ENCODE data around the gene UST. TPM values are rescaled to one million over a fixed set of nuclear protein-coding genes. Genes with fewer than 3 reads are reported as not detected.
"Not testable (repeated sequence)": the region's sequence is repeated elsewhere in the genome, so short reads cannot be mapped to it uniquely, and the experiment has no call there.

UST gene
- total RNA-seq, 1 donor from 2014 or later = 3.0 TPM

DNA sequence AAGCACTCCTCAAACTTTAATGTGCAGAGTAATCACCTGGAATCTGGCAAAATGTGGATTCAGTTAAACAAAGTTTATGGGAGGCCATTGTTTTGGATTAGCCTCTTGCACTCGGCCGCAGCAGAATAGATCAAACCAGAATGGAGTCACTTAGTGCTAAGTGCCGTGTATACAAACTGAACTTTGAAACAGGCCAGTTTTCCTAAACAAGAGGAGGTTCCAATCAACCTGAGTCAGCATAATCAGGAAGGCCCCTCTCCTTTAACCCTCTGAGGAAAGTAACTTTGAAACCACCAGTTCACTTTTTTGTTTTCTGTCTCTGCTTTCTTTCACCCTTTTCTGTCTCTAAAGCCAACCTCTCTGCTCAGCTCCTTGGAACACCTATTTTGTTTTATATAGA lies 92.2 kb downstream of the UST start:
- no peak for ATAC-seq

GRCh38 chr6:148840256-148840655 lies 93.4 kb downstream of the UST start:
- no peak for ATAC-seq

GRCh38 chr6:148842296-148843019 lies 95.6 kb downstream of the UST start:
- no peak for ATAC-seq

DNA sequence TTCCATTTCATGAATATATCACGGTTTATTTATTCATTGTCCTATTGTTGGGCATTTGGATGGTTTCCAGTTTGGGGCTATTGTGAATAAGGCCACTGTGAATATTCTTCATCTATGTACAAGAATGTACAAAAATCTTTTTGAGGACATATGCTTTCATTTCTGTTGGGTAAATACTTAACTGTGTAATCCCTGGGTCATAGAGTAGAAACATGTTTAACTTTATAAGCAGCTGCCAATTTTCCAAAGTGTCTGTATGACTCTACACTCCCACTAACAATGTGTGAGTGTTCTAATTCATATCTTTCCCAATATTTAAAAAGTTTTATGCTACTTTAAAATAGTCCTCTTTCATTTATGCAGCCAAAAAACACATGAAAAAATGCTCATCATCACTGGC lies 98.6 kb downstream of the UST start:
- no peak for ATAC-seq

GRCh38 chr6:148846778-148847761 lies 100.2 kb downstream of the UST start:
- no peak for ATAC-seq

DNA sequence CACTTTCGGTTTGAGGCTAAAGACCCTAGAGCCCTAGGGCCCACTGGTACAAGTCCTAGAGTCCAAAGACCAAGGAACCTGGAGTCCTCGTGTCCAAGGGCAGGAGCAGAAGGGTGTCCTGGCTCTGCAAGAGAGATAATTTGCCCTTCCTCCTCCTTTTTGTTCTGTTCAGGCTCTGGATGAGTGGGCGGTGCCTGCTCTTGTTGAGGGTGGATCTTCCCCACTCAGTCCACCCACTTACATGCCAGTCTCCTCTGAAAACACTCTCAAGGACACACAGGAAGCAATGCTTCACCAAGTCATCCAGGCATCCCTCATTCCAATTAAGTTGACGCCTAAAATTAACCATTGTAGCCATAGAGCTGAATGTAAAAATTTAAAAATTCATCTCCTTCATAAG lies 102.1 kb downstream of the UST start:
- ATAC-seq = no peak

GRCh38 chr6:148849449-148849848 lies 102.6 kb downstream of the UST start:
- not testable (repeated sequence) for ATAC-seq

- ATAC-seq = no peak
Observed at GRCh38 chr6:148850964-148851363, 104.1 kb downstream of the UST start.

DNA sequence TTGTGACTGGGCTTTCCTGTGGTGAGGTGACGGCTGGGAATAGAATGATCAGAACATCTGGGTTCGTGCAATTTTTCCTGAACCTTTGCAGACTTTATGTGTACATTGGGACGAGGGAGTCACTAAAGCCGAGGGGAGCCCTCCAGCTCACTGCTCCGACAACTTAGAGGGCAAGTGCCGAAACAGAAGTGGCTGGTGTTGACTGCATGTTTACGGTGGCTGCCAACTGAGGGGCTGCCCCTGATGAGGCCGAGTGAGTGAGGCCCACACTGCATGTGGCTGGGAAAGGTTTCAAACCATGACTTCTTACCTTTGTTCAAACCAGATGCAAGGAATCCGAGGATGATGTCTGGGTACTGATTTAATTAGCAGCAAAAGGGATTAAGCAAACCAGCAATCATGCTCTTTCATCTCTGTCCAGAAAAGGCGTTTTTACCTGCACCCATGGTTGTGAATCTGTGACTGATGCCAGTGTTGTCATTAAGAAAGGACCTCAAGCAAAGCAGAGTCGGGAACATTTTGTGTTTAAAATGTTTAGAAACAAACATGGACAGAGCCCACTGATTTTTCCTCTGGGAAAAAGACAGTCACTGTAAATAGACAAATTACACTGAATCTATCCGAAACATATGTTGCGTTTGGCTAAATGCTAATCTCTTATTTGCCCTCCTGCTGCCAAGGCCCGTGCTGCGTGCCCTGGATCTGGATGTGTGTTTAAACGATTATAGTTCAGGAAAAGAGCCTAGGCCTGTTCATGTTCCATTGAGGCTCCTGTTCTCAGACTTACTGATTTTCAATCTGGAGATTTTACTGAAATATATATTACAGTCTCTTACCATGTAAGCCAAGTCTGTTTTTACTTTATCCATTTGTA lies 105.1 kb downstream of the UST start:
- no peak for ATAC-seq

- ATAC-seq = no peak
Observed at GRCh38 chr6:148852688-148853087, 105.9 kb downstream of the UST start.

GRCh38 chr6:148853113-148853512 lies 106.3 kb downstream of the UST start:
- not testable (repeated sequence) for ATAC-seq

GRCh38 chr6:148854096-148854495 lies 107.3 kb downstream of the UST start:
- ATAC-seq = peak; percentile 83

DNA sequence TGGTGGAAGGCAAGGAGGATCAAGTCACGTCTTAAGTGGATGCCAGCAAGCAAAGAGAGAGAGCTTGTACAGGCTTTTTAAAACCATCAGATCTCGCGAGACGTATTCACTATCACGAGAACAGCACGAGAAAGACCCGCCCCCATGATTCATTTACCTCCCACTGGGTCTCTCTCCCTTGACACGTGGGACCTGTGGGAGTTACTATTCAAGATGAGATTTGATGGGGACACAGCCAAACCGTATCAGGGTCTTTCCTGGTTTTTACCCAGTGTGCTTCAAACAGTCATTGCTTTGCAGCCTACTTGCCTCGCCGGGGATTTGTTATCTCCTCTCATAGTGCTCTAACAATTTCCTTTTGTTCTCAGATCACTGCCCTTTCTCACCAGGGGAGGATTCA lies 108.2 kb downstream of the UST start:
- ATAC-seq = no peak

DNA sequence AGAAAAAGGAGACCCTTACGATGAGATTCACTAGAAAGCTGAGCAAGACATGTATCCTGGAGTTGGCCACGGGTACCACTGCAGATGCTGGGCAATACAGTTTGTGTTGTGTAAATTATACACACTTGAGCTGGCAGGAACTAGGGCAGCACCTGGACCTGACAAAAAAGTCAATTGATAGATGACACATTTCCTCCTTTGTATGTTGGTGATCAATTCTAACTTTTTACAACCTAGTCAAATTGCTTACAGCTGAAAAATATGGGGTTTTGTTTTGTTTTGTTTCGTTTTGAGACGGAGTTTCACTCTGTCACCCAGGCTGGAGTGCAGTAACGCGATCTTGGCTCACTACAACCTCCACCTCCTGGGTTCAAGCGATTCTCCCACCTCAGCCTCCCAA lies 108.9 kb downstream of the UST start:
- ATAC-seq = no peak

GRCh38 chr6:148857798-148858390 lies 111.1 kb downstream of the UST start:
- peak; percentile 62 for ATAC-seq

- ATAC-seq = not testable (repeated sequence)
Observed at GRCh38 chr6:148864132-148864531, 117.3 kb downstream of the UST start.

DNA sequence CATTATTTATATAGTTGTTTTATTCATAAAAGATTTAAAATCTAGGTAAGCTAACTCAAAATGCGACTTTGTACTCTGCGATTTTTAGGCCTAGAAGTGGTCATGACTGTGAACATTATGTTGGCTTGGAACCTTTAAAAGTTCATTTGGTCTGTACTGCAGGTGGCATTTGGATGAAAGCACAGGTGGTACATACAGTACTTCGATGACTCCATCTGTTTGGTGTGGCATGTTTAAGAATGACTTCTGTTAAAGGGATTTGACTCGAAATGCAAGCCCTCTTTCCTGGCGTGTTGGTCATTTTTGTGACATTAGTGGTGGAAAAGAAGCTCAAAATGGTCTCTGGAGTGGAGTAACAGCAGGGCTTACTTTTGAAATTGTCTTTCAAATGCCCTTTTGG lies 118.1 kb downstream of the UST start:
- ATAC-seq = no peak

DNA sequence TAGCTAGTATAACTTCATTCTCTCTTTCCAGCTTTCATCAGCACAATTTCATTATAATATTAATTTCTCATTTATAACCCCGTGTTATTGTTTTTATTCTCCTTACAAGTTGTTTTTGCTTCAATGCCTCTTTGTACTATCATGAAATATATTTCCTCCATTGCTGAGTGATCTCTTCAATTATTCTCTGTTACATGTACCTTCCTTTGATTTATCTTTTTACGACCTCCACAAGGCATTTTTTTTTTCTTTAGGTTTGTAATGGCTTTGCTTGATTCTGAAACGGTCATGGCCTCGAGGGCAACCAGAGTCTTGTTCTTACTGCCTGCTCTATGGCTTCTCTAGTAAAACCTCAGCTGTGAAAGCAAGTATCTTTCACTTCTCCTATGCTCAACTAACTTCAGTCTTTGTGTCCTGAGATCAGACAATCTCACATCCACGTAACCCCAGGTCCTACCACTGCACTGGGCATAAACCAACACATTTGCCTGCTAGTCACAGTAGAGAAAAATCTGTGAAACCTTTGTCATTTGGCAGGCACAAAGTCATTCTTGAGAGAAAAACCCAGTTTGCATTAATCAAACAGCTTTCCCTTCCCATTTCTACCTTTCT lies 119.9 kb downstream of the UST start:
- no peak for ATAC-seq

DNA sequence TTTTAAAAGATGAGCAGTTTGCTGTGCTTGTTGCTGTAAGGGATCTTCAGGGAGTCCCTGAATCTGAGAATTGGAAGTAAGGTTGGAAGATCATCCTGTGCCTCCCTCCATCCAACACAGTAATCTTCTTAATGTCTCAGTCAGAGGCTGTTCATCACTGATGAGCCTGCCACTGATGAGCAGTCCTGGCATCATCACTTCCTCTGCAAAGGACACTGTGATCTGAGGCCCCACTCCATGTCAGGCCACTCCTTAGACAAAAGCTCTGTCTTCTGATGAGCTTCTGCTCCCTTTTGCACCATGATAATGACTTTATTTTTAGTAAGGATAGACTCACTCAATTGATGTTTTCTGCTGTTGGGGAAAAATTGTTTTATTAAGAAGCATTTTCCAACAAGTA lies 121.0 kb downstream of the UST start:
- ATAC-seq = no peak

- ATAC-seq = peak; percentile 39
Observed at GRCh38 chr6:148868314-148868713, 121.5 kb downstream of the UST start.

DNA sequence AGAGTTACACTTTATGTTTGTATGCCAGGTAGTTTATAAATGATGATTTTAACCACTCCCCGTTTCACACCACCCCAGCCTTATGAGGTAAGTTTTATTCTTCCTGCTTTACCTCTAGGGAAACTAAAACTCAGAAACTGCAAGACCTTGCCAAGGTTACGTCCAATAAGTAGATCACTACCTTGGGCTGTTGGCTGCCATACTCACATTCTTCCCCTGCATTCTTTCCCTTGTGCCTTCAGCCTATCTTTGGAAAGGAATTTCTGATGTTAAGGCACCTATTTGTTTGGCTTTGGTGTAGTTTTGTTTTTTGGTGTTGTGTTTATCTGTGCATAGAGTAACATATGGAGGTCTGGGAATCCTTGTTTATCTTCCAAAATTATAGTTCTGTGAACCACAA lies 122.1 kb downstream of the UST start:
- ATAC-seq = peak; percentile 31

- peak; percentile 88 for ATAC-seq
Observed at GRCh38 chr6:148869585-148869984, 122.8 kb downstream of the UST start.
